DOHH2 (cell line): ENCODE measurements around the gene THEM4.

Experiments used
- H3F3A ChIP-seq: fragments of 200-600 bp; sonication (generic), shearing (Covaris generic); 2 replicates; pipeline ENCODE4 v1.6.0; 2016; ENCODE audit warnings: antibody characterized with exemption, mild to moderate bottlenecking; ENCODE audit not compliant: control insufficient read depth, insufficient read depth
- H3K27ac ChIP-seq: fragments of 200-600 bp; sonication (generic); 2 replicates; pipeline ENCODE4 v1.5.1; 2014; ENCODE audit warnings: low read depth, mild to moderate bottlenecking, low read length, moderate library complexity
- H3K27me3 ChIP-seq: fragments of 200-600 bp; sonication (generic); 2 replicates; pipeline ENCODE4 v1.6.1; 2014; ENCODE audit warnings: mild to moderate bottlenecking, low read length, mixed read lengths; ENCODE audit not compliant: control insufficient read depth
- H3K36me3 ChIP-seq: fragments of 200-600 bp; sonication (generic); 2 replicates; pipeline ENCODE4 v1.6.1; 2014; ENCODE audit warnings: mild to moderate bottlenecking, low read length, moderate library complexity, mixed read lengths; ENCODE audit not compliant: control insufficient read depth
- H3K4me1 ChIP-seq: fragments of 200-600 bp; sonication (generic); 2 replicates; pipeline ENCODE4 v1.6.1; 2014; ENCODE audit warnings: mild to moderate bottlenecking, low read length, mixed read lengths; ENCODE audit not compliant: control insufficient read depth
- H3K4me2 ChIP-seq: fragments of 200-600 bp; sonication (generic); 2 replicates; pipeline ENCODE4 v1.6.0; 2014; ENCODE audit warnings: mild to moderate bottlenecking, low read length, moderate library complexity
- H3K4me3 ChIP-seq: fragments of 200-600 bp; sonication (generic); 2 replicates; pipeline ENCODE4 v1.5.1; 2014; ENCODE audit warnings: mild to moderate bottlenecking, low read length, mixed read lengths
- H3K79me2 ChIP-seq: fragments of 200-600 bp; sonication (generic); 2 replicates; pipeline ENCODE4 v1.6.1; 2014; ENCODE audit warnings: mild to moderate bottlenecking, low read length, mixed read lengths; ENCODE audit not compliant: control insufficient read depth
- H3K9me2 ChIP-seq: fragments of 200-600 bp; sonication (generic); replicated peaks from 2 replicates; pipeline ENCODE4 v1.6.1; 2014; ENCODE audit warnings: mild to moderate bottlenecking, low read length, mixed read lengths; ENCODE audit not compliant: control insufficient read depth
- H3K9me3 ChIP-seq: fragments of 200-600 bp; sonication (generic); 2 replicates; pipeline ENCODE4 v1.6.1; 2014; ENCODE audit warnings: antibody characterized with exemption, low read length, mixed read lengths; ENCODE audit not compliant: control insufficient read depth, insufficient read depth
- H4K20me1 ChIP-seq: fragments of 200-600 bp; sonication (generic); 2 replicates; pipeline ENCODE4 v1.6.0; 2014; ENCODE audit warnings: low read depth, mild to moderate bottlenecking, antibody characterized with exemption, low read length, moderate library complexity; ENCODE audit not compliant: control insufficient read depth, insufficient read depth
- EZH2phosphoT487 ChIP-seq: fragments of 200-600 bp; sonication (generic); IDR thresholded peaks from 2 replicates; pipeline ENCODE4 v1.6.1; 2017; ENCODE audit warnings: borderline replicate concordance, mild to moderate bottlenecking, antibody characterized with exemption, low read length, moderate library complexity, mixed read lengths
- TF ChIP-seq, protein P1 (sequence below): fragments of 200-600 bp; sonication (generic); IDR thresholded peaks from one replicate; pipeline ENCODE4 v1.5.1; 2014; ENCODE audit warnings: antibody characterized with exemption, mild to moderate bottlenecking, low read depth, low read length; ENCODE audit not compliant: poor library complexity, severe bottlenecking

Gene THEM4

DNA sequence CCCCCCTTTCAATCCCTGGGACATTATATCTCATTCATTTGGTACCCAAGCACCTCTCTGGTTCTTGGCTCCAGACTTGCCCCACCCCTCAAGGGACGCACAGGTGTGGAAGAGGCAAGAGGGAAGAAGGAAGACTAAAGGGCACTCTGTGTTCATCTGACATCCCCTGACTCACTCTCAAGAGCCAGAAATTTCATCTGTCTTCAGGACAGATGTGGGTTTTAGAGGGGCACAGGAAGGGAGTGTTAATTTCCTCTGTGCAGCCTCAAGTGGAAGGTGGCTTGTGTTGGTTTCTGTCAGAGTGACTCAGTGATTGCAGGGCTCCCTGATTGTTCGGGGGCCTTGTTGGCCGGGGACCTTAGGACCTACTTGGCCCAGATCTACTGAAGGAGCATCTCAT, 72.1 kb downstream of the THEM4 start:
- H3K27ac ChIP-seq: no peak overlapping the region
- peaks cover 27% of the 10 kb centered on the region for H3K4me1 ChIP-seq
- H3K4me3 ChIP-seq: no peak overlapping the region

DNA sequence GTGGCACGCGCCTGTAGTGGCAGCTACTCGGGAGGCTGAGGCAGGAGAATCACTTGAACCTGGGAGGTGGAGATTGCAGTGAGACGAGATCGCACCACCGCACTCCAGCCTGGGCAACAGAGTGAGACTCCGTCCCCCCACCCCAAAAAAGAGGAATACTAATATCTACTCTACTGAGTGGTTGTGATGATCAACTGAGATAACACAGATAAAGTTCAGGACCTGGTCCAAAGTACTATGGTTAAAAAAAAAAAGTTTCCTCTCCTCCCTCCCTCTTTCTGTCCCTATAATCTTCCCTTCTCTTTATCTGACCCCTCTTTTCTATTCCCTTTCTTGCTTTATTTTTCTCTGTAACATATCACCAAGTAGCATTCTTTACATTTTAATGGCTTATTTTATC, 73.7 kb downstream of the THEM4 start:
- peaks cover 39% of the 10 kb centered on the region for H3K27me3 ChIP-seq
- H3K9me3 ChIP-seq: no peaks in the 10 kb centered on the region
- H3K4me1 ChIP-seq: peaks cover 27% of the 10 kb centered on the region
- no peak overlapping the region for H3K4me2 ChIP-seq
- no peak overlapping the region for H3K27ac ChIP-seq
- no peaks in the 10 kb centered on the region for H3K79me2 ChIP-seq
- H3K36me3 ChIP-seq: no peaks in the 10 kb centered on the region
- H4K20me1 ChIP-seq: no peaks in the 10 kb centered on the region
- H3K9me2 ChIP-seq: no peaks in the 10 kb centered on the region
- no peaks in the 10 kb centered on the region for H3F3A ChIP-seq
- TF ChIP-seq, protein P1, sequence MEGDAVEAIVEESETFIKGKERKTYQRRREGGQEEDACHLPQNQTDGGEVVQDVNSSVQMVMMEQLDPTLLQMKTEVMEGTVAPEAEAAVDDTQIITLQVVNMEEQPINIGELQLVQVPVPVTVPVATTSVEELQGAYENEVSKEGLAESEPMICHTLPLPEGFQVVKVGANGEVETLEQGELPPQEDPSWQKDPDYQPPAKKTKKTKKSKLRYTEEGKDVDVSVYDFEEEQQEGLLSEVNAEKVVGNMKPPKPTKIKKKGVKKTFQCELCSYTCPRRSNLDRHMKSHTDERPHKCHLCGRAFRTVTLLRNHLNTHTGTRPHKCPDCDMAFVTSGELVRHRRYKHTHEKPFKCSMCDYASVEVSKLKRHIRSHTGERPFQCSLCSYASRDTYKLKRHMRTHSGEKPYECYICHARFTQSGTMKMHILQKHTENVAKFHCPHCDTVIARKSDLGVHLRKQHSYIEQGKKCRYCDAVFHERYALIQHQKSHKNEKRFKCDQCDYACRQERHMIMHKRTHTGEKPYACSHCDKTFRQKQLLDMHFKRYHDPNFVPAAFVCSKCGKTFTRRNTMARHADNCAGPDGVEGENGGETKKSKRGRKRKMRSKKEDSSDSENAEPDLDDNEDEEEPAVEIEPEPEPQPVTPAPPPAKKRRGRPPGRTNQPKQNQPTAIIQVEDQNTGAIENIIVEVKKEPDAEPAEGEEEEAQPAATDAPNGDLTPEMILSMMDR: no peak
- no peak for TF ChIP-seq EZH2phosphoT487
- no peak overlapping the region for H3K4me3 ChIP-seq

More for the DNA sequence above, 72.1 kb downstream of the THEM4 start:
- H3K9me3 ChIP-seq: no peaks in the 10 kb centered on the region
- H3K4me2 ChIP-seq: no peak overlapping the region
- H3K79me2 ChIP-seq: no peaks in the 10 kb centered on the region
- no peaks in the 10 kb centered on the region for H3K36me3 ChIP-seq
- H3F3A ChIP-seq: 0 out of 2 replicates have a peak, but pooled peaks cover 3% of the 10 kb centered on the region
- H4K20me1 ChIP-seq: no peaks in the 10 kb centered on the region
- TF ChIP-seq, protein P1: no peak
- TF ChIP-seq EZH2phosphoT487: no peak
- H3K27me3 ChIP-seq: peaks cover 50% of the 10 kb centered on the region
- no peaks in the 10 kb centered on the region for H3K9me2 ChIP-seq

DNA sequence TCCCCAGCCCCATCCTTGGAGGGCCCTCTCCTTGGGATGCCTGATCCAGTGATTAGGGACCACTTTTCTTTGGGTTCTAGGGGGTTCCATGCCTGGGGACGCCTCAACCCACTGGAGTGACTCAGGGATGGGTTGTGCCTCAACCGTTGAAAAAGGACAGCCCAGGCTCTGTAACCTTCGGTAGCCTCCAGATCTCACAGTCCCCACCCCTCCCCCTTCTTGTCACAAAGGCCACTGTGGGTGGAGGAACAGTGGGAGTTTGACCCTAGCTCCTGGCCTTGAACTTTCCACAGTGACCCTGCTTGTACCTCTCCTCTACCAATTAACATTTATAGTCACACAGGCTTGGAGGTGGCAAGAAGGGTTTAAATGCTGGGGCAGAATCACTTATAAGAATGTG, 75.1 kb downstream of the THEM4 start:
- H3K36me3 ChIP-seq: no peaks in the 10 kb centered on the region
- no peaks in the 10 kb centered on the region for H3K9me3 ChIP-seq
- no peaks in the 10 kb centered on the region for H3K79me2 ChIP-seq
- H4K20me1 ChIP-seq: no peaks in the 10 kb centered on the region
- H3K4me2 ChIP-seq: no peak overlapping the region
- no peak overlapping the region for H3K27ac ChIP-seq
- H3K4me3 ChIP-seq: no peak overlapping the region
- no peaks in the 10 kb centered on the region for H3K9me2 ChIP-seq
- peaks cover 26% of the 10 kb centered on the region for H3K27me3 ChIP-seq
- H3F3A ChIP-seq: no peaks in the 10 kb centered on the region
- H3K4me1 ChIP-seq: peaks cover 25% of the 10 kb centered on the region
- TF ChIP-seq, protein P1: no peak
- no peak for TF ChIP-seq EZH2phosphoT487
